ENCODE measurements around the gene CMSS1. TPM values are rescaled to one million over a fixed set of nuclear protein-coding genes. Genes with fewer than 3 reads are reported as not detected.

Gene CMSS1
- total and polyA plus RNA-seq, 2 of the 13 experiments (the other 11 are each of a cell fraction or from before 2014, with no cell fraction given), result 6.4 to 48.7 TPM

- in situ Hi-C loops (cut with HindIII; ENCODE audit: extremely low pct_ligation_motif_present, low pct_unique_long_range_greater_than_20kb) (no loop called here), intact Hi-C loops (cut with micrococcal nuclease; ENCODE audit: unreplicated experiment) (no loop called here)
- no peak overlapping the region for H3K9ac ChIP-seq (ENCODE audit: insufficient read depth, low read depth, low read length)
- 100% methylated on average over 2 of the region's 2 CpGs for WGBS (ENCODE audit: low lambda C conversion rate)
- H4K20me1 ChIP-seq (ENCODE audit: insufficient read depth, low read length), result no peaks in the 10 kb centered on the region
- H3K27me3 ChIP-seq (ENCODE audit: control insufficient read depth in 1 of 2, insufficient read depth in 2 of 2, low read length in 2 of 2), result no peaks in the 10 kb centered on the region
- no peaks in the 10 kb centered on the region for H3K36me3 ChIP-seq (replicated peaks in 1 of 2; ENCODE audit: control insufficient read depth in 1 of 2, insufficient read depth in 2 of 2, low read length in 2 of 2)
- H2AFZ ChIP-seq (ENCODE audit: low read length), result no peak overlapping the region
- FAIRE-seq, result no peak
- peaks cover 59% of the 10 kb centered on the region for H3K4me1 ChIP-seq (ENCODE audit: insufficient read depth, low read length)
- no peaks in the 10 kb centered on the region for H3K79me2 ChIP-seq (ENCODE audit: insufficient read depth, low read length)
- no peak for DNase-seq (ENCODE audit: low spot score)
- H3K4me3 ChIP-seq (replicated peaks in 1 of 3; ENCODE audit: insufficient read depth in 1 of 3, low read depth in 2 of 3, low read length in 3 of 3), result no peak overlapping the region
- no peak for TF ChIP-seq CENPX (CRISPR knock-in tag; IDR thresholded peaks at IDR 0.05)
- TF ChIP-seq SIX1 (CRISPR knock-in tag; IDR thresholded peaks at IDR 0.05; ENCODE audit: borderline replicate concordance), result no peak
- no peak for TF ChIP-seq ZFX (CRISPR knock-in tag; IDR thresholded peaks at IDR 0.05; ENCODE audit: low read depth)
- TF ChIP-seq MLLT10 (CRISPR knock-in tag; IDR thresholded peaks at IDR 0.05), result no peak
- TF ChIP-seq SNAI1 (CRISPR knock-in tag; IDR thresholded peaks at IDR 0.05; ENCODE audit: borderline replicate concordance), result no peak
- TF ChIP-seq SAFB2 (CRISPR knock-in tag; IDR thresholded peaks at IDR 0.05; ENCODE audit: borderline replicate concordance, low read depth), result no peak
- TF ChIP-seq TP53 (CRISPR knock-in tag; conservative IDR thresholded peaks at IDR 0.05), result no peak
- no peak for TF ChIP-seq FOXO1 (CRISPR knock-in tag; IDR thresholded peaks at IDR 0.05)
- no peaks in the 10 kb centered on the region for H3K9me3 ChIP-seq (ENCODE audit: low read length)
- ATAC-seq, result no peak
- H3K4me2 ChIP-seq (ENCODE audit: low read depth, low read length), result no peak overlapping the region
- ChIA-PET CTCF (ENCODE audit: low intra/inter-chr PET ratio, low total read pairs) (no interaction called here), POLR2A (interaction anchor here (1.2 kb wide), 1 partner anchor 178 kb away, joined by 3 read pairs; the partner anchor contains the start of gene TBC1D23)
- BruUV-seq (replicated peaks), result no TSS peak
- no peak overlapping the region for H3K27ac ChIP-seq (ENCODE audit: extremely low read length, insufficient read depth, low read length)
Measured at GRCh38 chr3:100081986-100082692, 264.5 kb downstream of the CMSS1 start.

GRCh38 chr3:100082714-100083113 is 265.1 kb downstream of the CMSS1 start:
- Histone ChIP-seq H2AFZ (ENCODE audit: low read length) (no peak overlapping the region), H3K36me3 (replicated peaks in 1 of 2; ENCODE audit: control insufficient read depth in 1 of 2, insufficient read depth in 2 of 2, low read length in 2 of 2) (no peaks in the 10 kb centered on the region), H3K4me1 (ENCODE audit: insufficient read depth, low read length) (peaks cover 56% of the 10 kb centered on the region), H3K9me3 (ENCODE audit: low read length) (no peaks in the 10 kb centered on the region), H3K79me2 (ENCODE audit: insufficient read depth, low read length) (no peaks in the 10 kb centered on the region), H3K9ac (ENCODE audit: insufficient read depth, low read depth, low read length) (no peak overlapping the region), H3K27ac (ENCODE audit: extremely low read length, insufficient read depth, low read length) (no peak overlapping the region), H3K4me2 (ENCODE audit: low read depth, low read length) (no peak overlapping the region), H4K20me1 (ENCODE audit: insufficient read depth, low read length) (no peaks in the 10 kb centered on the region), H3K27me3 (ENCODE audit: control insufficient read depth in 1 of 2, insufficient read depth in 2 of 2, low read length in 2 of 2) (no peaks in the 10 kb centered on the region), H3K4me3 (replicated peaks in 1 of 3; ENCODE audit: insufficient read depth in 1 of 3, low read depth in 2 of 3, low read length in 3 of 3) (no peak overlapping the region)
- WGBS (ENCODE audit: low lambda C conversion rate), result 100% methylated on average over 1 of the region's 1 CpG
- DNase-seq (ENCODE audit: low spot score), result no peak
- CTCF ChIA-PET (ENCODE audit: low intra/inter-chr PET ratio, low total read pairs), result no interaction called here
- no peak for FAIRE-seq
- no peak for ATAC-seq
- in situ Hi-C loops (cut with HindIII; ENCODE audit: extremely low pct_ligation_motif_present, low pct_unique_long_range_greater_than_20kb) (no loop called here), intact Hi-C loops (cut with micrococcal nuclease; ENCODE audit: unreplicated experiment) (no loop called here)
- POLR2A ChIA-PET, result interaction anchor here (1.2 kb wide), 1 partner anchor 178 kb away, joined by 3 read pairs; the partner anchor contains the start of gene TBC1D23
- BruUV-seq (replicated peaks), result no TSS peak
- TF ChIP-seq KDM3A (CRISPR knock-in tag; IDR thresholded peaks at IDR 0.05; ENCODE audit: low read depth), result no peak
- TF ChIP-seq ZNF333 (CRISPR knock-in tag; IDR thresholded peaks at IDR 0.05; ENCODE audit: borderline replicate concordance), result no peak
- no peak for TF ChIP-seq SRSF1 (optimal IDR thresholded peaks at IDR 0.05; ENCODE audit: low read depth, low read length)
- TF ChIP-seq IRX3 (CRISPR knock-in tag; IDR thresholded peaks at IDR 0.05; ENCODE audit: borderline replicate concordance, low read depth), result no peak
- no peak for TF ChIP-seq AHR (CRISPR knock-in tag; IDR thresholded peaks at IDR 0.05)
- TF ChIP-seq ZNF691 (CRISPR knock-in tag; IDR thresholded peaks at IDR 0.05; ENCODE audit: borderline replicate concordance, low read depth), result no peak
- TF ChIP-seq ZNF354B (CRISPR knock-in tag; IDR thresholded peaks at IDR 0.05), result no peak
- no peak for TF ChIP-seq STAG1 (CRISPR knock-in tag; IDR thresholded peaks at IDR 0.05)
- no peak for TF ChIP-seq EP300 (IDR thresholded peaks at IDR 0.05; ENCODE audit: low read depth in 2 of 2, low read length in 2 of 2)
- TF ChIP-seq EP300 (CRISPR knock-in tag; IDR thresholded peaks at IDR 0.05; ENCODE audit: borderline replicate concordance), result no peak
- TF ChIP-seq ZNF256 (CRISPR knock-in tag; conservative IDR thresholded peaks at IDR 0.05), result no peak
- TF ChIP-seq KLF11 (CRISPR knock-in tag; IDR thresholded peaks at IDR 0.05), result no peak
- no peak for TF ChIP-seq ZNF432 (CRISPR knock-in tag; IDR thresholded peaks at IDR 0.05; ENCODE audit: borderline replicate concordance)

Data from HepG2 (cell line).